GM18511 (cell line): Measurements from ENCODE around the gene LDLRAD3.

Experiments used
- ATAC-seq: cut with Tn5 transposase; IDR thresholded peaks from one replicate; pipeline ENCODE4 v1.9.1; 2021; ENCODE audit warnings: mild to moderate bottlenecking, moderate library complexity; ENCODE audit not compliant: unreplicated experiment

LDLRAD3 gene

GRCh38 chr11:35953081-35953760 lies 9.4 kb downstream of the LDLRAD3 start:
- no peak for ATAC-seq

GRCh38 chr11:35954205-35954604 lies 10.3 kb downstream of the LDLRAD3 start:
- no peak for ATAC-seq

- ATAC-seq = no peak
These were observed 11.8 kb downstream of the LDLRAD3 start for GRCh38 chr11:35955636-35956035.

- no peak for ATAC-seq
These were observed 18.7 kb downstream of the LDLRAD3 start for GRCh38 chr11:35962369-35963138.

GRCh38 chr11:35963911-35964310 lies 20.0 kb downstream of the LDLRAD3 start:
- no peak for ATAC-seq

- no peak for ATAC-seq
These were observed 21.0 kb downstream of the LDLRAD3 start for GRCh38 chr11:35964841-35965240.

- ATAC-seq = no peak
These were observed 23.2 kb downstream of the LDLRAD3 start for GRCh38 chr11:35967042-35967441.

GRCh38 chr11:35968386-35969088 lies 24.7 kb downstream of the LDLRAD3 start:
- no peak for ATAC-seq

GRCh38 chr11:35969089-35970042 lies 25.5 kb downstream of the LDLRAD3 start:
- no peak for ATAC-seq

- no peak for ATAC-seq
These were observed 26.6 kb downstream of the LDLRAD3 start for GRCh38 chr11:35970445-35970844.

- ATAC-seq = no peak
These were observed 28.1 kb downstream of the LDLRAD3 start for GRCh38 chr11:35971841-35972422.

- no peak for ATAC-seq
These were observed 31.2 kb downstream of the LDLRAD3 start for GRCh38 chr11:35974882-35975589.

- ATAC-seq = no peak
These were observed 32.6 kb downstream of the LDLRAD3 start for GRCh38 chr11:35976434-35976833.

GRCh38 chr11:35978183-35978582 lies 34.3 kb downstream of the LDLRAD3 start:
- no peak for ATAC-seq

- no peak for ATAC-seq
These were observed 35.0 kb downstream of the LDLRAD3 start for GRCh38 chr11:35978891-35979290.

- ATAC-seq = no peak
These were observed 37.0 kb downstream of the LDLRAD3 start for GRCh38 chr11:35980686-35981390.

- no peak for ATAC-seq
These were observed 37.7 kb downstream of the LDLRAD3 start for GRCh38 chr11:35981581-35981980.

GRCh38 chr11:35982061-35982460 lies 38.2 kb downstream of the LDLRAD3 start:
- no peak for ATAC-seq

- ATAC-seq = no peak
These were observed 40.1 kb downstream of the LDLRAD3 start for GRCh38 chr11:35983981-35984380.
